Liver (tissue), 9 donors: ENCODE results near the gene ZNF771. TPM values are rescaled to one million over a fixed set of nuclear protein-coding genes. Genes with fewer than 3 reads are reported as not detected.

Source experiments
- DNase-seq: peaks from one replicate; pipeline ENCODE4 v3.0.0-alpha.2; 2017; ENCODE audit warnings: low spot score
- H3K27ac ChIP-seq, 2 donors: one replicate each; pipeline ENCODE4 v1.7.0; 2013; ENCODE audit warnings: inconsistent platforms in 2 of 2, low read length in 2 of 2, control low read depth in 1 of 2, low read depth in 1 of 2, mild to moderate bottlenecking in 1 of 2
- H3K27me3 ChIP-seq, 4 donors: one replicate each; pipeline versions ENCODE4 v1.6.1 to v1.7.0; 2013; ENCODE audit warnings: low read length in 3 of 4, inconsistent platforms in 1 of 4, mild to moderate bottlenecking in 1 of 4, moderate library complexity in 1 of 4; ENCODE audit not compliant: control insufficient read depth in 4 of 4, insufficient read depth in 4 of 4
- H3K36me3 ChIP-seq, 4 donors: one replicate each; pipeline versions ENCODE4 v1.6.1 to v1.7.0; 2013; ENCODE audit warnings: low read length in 3 of 4, mild to moderate bottlenecking in 3 of 4, low read depth in 1 of 4, moderate library complexity in 1 of 4; ENCODE audit not compliant: control insufficient read depth in 4 of 4, insufficient read depth in 3 of 4
- H3K4me1 ChIP-seq, 4 donors: one replicate each; pipeline versions ENCODE4 v1.6.1 to v1.7.0; 2013; ENCODE audit warnings: low read length in 3 of 4, mild to moderate bottlenecking in 3 of 4, moderate library complexity in 1 of 4; ENCODE audit not compliant: control insufficient read depth in 4 of 4, insufficient read depth in 4 of 4
- H3K4me3 ChIP-seq, 3 donors: one replicate each; pipeline versions ENCODE4 v1.6.1 to v1.7.0; 2013; ENCODE audit warnings: low read length in 3 of 3, control low read depth in 1 of 3, low read depth in 1 of 3, mild to moderate bottlenecking in 1 of 3
- H3K9ac ChIP-seq, 2 donors: one replicate each; pipeline ENCODE4 v1.7.0; 2013; ENCODE audit warnings: low read length in 2 of 2, mild to moderate bottlenecking in 2 of 2, moderate library complexity in 2 of 2, control low read depth in 1 of 2, low read depth in 1 of 2
- H3K9me3 ChIP-seq, 4 donors: one replicate each; pipeline versions ENCODE4 v1.6.1 to v1.7.0; 2013; ENCODE audit warnings: low read length in 3 of 4; ENCODE audit not compliant: control insufficient read depth in 4 of 4
- ATF3 ChIP-seq: IDR thresholded peaks from 2 replicates; pipeline ENCODE4 v1.6.1; 2016; ENCODE audit warnings: antibody characterized with exemption
- EGR1 ChIP-seq, 2 donors: IDR thresholded peaks; 2 replicates each; pipeline ENCODE4 v1.6.1; 2016 to 2018; ENCODE audit warnings: antibody characterized with exemption in 2 of 2, low read depth in 2 of 2
- FOXA1 ChIP-seq: IDR thresholded peaks from 2 replicates; pipeline ENCODE4 v1.6.1; 2016; ENCODE audit warnings: antibody characterized with exemption
- FOXA2 ChIP-seq: IDR thresholded peaks from 2 replicates; pipeline ENCODE4 v1.6.1; 2016; ENCODE audit warnings: antibody characterized with exemption
- GABPA ChIP-seq, 2 donors: IDR thresholded peaks in 1 of 2; conservative IDR thresholded peaks in 1 of 2; 2 replicates each; pipeline ENCODE4 v1.6.1; 2016; ENCODE audit warnings: antibody characterized with exemption in 2 of 2, mild to moderate bottlenecking in 1 of 2, moderate library complexity in 1 of 2
- HNF4A ChIP-seq, 2 donors: conservative IDR thresholded peaks; 2 replicates each; pipeline ENCODE4 v1.6.1; 2016; ENCODE audit warnings: antibody characterized with exemption in 2 of 2, mild to moderate bottlenecking in 2 of 2
- HNF4G ChIP-seq: IDR thresholded peaks from 2 replicates; pipeline ENCODE4 v1.6.1; 2016; ENCODE audit warnings: antibody characterized with exemption
- JUND ChIP-seq, 2 donors: IDR thresholded peaks; 2 replicates each; pipeline ENCODE4 v1.6.1; 2016; ENCODE audit warnings: antibody characterized with exemption in 2 of 2
- MAX ChIP-seq: IDR thresholded peaks from 2 replicates; pipeline ENCODE4 v1.6.1; 2016; ENCODE audit warnings: antibody characterized with exemption
- NR2F2 ChIP-seq: IDR thresholded peaks from 2 replicates; pipeline ENCODE4 v1.6.1; 2016; ENCODE audit warnings: antibody characterized with exemption
- RAD21 ChIP-seq, 2 donors: IDR thresholded peaks; 2 replicates each; pipeline ENCODE4 v1.6.1; 2016; ENCODE audit warnings: antibody characterized with exemption in 2 of 2, mild to moderate bottlenecking in 2 of 2
- RXRA ChIP-seq, 2 donors: IDR thresholded peaks; 2 replicates each; pipeline ENCODE4 v1.6.1; 2017 to 2018; ENCODE audit warnings: antibody characterized with exemption in 2 of 2, mild to moderate bottlenecking in 1 of 2
- SP1 ChIP-seq: IDR thresholded peaks from 2 replicates; pipeline ENCODE4 v1.6.1; 2018; ENCODE audit warnings: antibody characterized with exemption, mild to moderate bottlenecking
- TAF1 ChIP-seq: conservative IDR thresholded peaks from 2 replicates; pipeline ENCODE4 v1.6.1; 2016; ENCODE audit warnings: antibody characterized with exemption, mild to moderate bottlenecking
- YY1 ChIP-seq: IDR thresholded peaks from 2 replicates; pipeline ENCODE4 v1.6.1; 2016; ENCODE audit warnings: antibody characterized with exemption, mild to moderate bottlenecking
- ZBTB33 ChIP-seq: IDR thresholded peaks from 2 replicates; pipeline ENCODE4 v1.6.1; 2016; ENCODE audit warnings: antibody characterized with exemption
- WGBS: extraction: QIAGEN DNeasy Blood & Tissue Kit; methylation state at CpG from one replicate; pipeline ENCODE4 v1.1.7; 2013; 5-methylcytosine and 5-hydroxymethylcytosine counted together
- polyA plus RNA-seq, 2 donors: library from polyadenylated mRNA; stranded (reverse) in 1 of 2; unstranded in 1 of 2; fragments of 200-250 nt in 1 of 2; fragments of >200 nt in 1 of 2; fragmentation: Nextera tagmentation in 1 of 2; extraction: Ambion mirVana in 1 of 2; gene quantifications; one replicate each; pipeline versions ENCODE4 v1.2.1 to v1.2.3, GENCODE V29; 2013 to 2015
- total RNA-seq, 2 donors: library from RNA; depleted of rRNA; stranded (reverse); fragments of >200 nt; gene quantifications; one replicate each; pipeline ENCODE4 v1.2.3, GENCODE V29; 2014
- TF ChIP-seq, protein P1 (sequence below): fragments of 150-350 bp; IDR thresholded peaks from 2 replicates; pipeline ENCODE4 v1.5.1; 2017; ENCODE audit warnings: improper control_type of control experiment, low read depth, low read length; ENCODE audit not compliant: missing input control
- TF ChIP-seq, protein P2 (sequence below): IDR thresholded peaks from 2 replicates; pipeline ENCODE4 v1.6.1; 2016; ENCODE audit warnings: antibody characterized with exemption, mild to moderate bottlenecking
- donor health status: healthy.
- donor health status: healthy.
- donor health status: healthy.
- donor health status: healthy.
- donor health status: healthy.

Gene ZNF771
- total and polyA plus RNA-seq, 4 donors = 2.6 to 8.0 (median 5.2) TPM

DNA sequence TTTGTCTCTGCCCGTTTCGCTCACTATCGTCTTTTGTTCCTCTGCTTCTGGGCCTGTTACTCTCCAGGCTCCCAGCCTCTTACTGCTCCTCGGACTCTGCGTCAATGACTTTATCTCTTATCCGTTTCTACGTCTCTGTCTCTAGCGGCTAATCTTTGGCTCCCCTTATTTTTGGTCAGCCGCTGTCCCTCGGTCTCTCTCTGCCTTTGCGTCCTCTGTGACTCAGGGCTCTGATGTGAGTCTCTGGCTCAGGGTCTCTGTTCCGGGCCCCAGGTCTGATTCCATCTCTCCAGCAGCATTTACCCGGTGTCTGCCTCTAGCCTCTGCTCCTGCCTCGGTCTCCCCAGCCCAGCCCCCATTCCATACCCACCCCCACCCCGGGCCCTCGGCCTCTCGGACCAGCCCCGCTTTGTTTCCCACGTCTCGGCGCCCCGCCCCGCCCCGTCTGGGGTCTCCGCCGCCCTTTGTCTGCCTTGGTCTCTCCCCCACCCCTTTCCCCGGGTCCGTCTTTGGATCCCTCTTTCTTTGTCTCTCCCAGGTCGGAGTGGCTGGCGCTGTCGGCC lies 12.7 kb upstream of the ZNF771 start:
- Histone ChIP-seq H3K4me1 (peaks cover 2 to 17% (median 11%) of the 10 kb centered on the region in 4 donors), H3K36me3 (peaks cover 0 to 3% (median 1%) of the 10 kb centered on the region in 4 donors), H3K27ac (peak overlapping the region; percentile 51 to 78), H3K9ac (peak overlapping the region in 1 of 2 donors; percentile 16), H3K4me3 (peak overlapping the region; percentile 54 to 96 (median 55)), H3K27me3 (no peaks in the 10 kb centered on the region), H3K9me3 (no peaks in the 10 kb centered on the region)
- DNase-seq = no peak
- TF ChIP-seq EGR1 (IDR thresholded peaks at IDR 0.05; ENCODE audit: low read depth in 2 of 2) (no peak), YY1 (no peak), RAD21 (IDR thresholded peaks at IDR 0.05) (no peak), ATF3 (no peak), SP1 (no peak)
- TF ChIP-seq, protein P1, sequence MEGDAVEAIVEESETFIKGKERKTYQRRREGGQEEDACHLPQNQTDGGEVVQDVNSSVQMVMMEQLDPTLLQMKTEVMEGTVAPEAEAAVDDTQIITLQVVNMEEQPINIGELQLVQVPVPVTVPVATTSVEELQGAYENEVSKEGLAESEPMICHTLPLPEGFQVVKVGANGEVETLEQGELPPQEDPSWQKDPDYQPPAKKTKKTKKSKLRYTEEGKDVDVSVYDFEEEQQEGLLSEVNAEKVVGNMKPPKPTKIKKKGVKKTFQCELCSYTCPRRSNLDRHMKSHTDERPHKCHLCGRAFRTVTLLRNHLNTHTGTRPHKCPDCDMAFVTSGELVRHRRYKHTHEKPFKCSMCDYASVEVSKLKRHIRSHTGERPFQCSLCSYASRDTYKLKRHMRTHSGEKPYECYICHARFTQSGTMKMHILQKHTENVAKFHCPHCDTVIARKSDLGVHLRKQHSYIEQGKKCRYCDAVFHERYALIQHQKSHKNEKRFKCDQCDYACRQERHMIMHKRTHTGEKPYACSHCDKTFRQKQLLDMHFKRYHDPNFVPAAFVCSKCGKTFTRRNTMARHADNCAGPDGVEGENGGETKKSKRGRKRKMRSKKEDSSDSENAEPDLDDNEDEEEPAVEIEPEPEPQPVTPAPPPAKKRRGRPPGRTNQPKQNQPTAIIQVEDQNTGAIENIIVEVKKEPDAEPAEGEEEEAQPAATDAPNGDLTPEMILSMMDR = no peak
- 16% methylated on average over 31 of the region's 31 CpGs for WGBS

DNA sequence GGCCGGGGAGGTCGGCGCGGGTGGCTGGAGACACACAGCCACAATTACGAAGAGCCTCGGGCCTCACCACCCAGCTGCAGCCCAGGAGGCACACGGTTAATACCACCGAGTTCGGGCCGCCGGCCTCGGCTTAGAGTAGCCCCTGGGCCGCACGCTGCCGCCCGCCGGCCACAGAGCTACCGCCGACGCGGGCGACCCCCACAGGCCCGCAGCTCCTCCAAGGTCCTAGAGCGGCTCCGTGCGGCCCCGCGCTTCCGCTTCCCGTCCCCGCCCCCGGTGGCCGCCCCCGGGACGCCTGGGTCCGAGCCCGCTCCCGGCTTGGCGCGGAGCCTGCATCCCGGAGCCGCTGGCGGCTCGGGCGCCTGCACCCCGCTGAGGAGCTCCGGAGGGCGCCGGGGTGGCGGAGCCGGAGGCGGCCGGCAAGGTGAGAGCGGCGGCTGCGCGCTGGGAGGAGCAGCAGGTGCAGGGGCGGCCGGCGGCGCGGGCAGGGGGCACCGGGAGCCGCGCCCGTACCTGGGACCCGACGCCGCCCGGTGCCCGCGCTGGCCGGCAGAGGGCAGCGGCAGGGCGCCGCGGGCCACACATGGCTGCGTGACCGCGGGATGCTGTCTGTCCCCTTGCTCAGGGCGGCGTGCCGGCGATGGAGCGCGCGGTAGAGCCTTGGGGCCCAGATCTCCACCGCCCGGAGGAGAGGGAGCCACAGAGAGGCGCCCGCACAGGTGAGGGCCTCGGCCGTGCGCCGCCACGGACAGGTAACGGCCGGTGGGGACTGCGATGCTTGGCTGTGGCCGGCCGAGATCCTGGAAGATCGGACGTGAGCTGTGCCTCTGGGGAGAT lies 12.0 kb upstream of the ZNF771 start, which contains the start of gene ZNF48:
Gene ZNF48, plus strand, starts transcription at position 266 of the 837 bp plus-strand sequence. Its CDS starts 375 bp downstream, at position 641.
- no peaks in the 10 kb centered on the region for H3K27me3 ChIP-seq

More for the DNA sequence above, 12.0 kb upstream of the ZNF771 start, which contains the start of gene ZNF48:
- Histone ChIP-seq H3K9ac (peak within 1 kb of the TSS; percentile 16 to 18), H3K27ac (peak within 1 kb of the TSS; percentile 75 to 78), H3K4me1 (peaks cover 2 to 22% (median 14%) of the 10 kb centered on the region in 4 donors), H3K36me3 (peaks cover 0 to 3% (median 1%) of the 10 kb centered on the region in 4 donors), H3K9me3 (no peaks in the 10 kb centered on the region), H3K4me3 (peak within 1 kb of the TSS; percentile 76 to 96 (median 88))
- no peak for TF ChIP-seq RXRA (IDR thresholded peaks at IDR 0.05)
- TF ChIP-seq NR2F2 = no peak
- TF ChIP-seq HNF4G = no peak
- no peak for TF ChIP-seq ATF3
- no peak for TF ChIP-seq JUND (IDR thresholded peaks at IDR 0.05)
- peak in 1 of 2 donors; percentile 81 for TF ChIP-seq GABPA (IDR thresholded peaks at IDR 0.05 in 1 of 2, conservative IDR thresholded peaks at IDR 0.05 in 1 of 2)
- TF ChIP-seq, protein P1 = peak; percentile 33
- TF ChIP-seq RAD21 (IDR thresholded peaks at IDR 0.05) = peak; percentile 14 to 43
- TF ChIP-seq HNF4A (conservative IDR thresholded peaks at IDR 0.05) = no peak
- TF ChIP-seq, protein P2, sequence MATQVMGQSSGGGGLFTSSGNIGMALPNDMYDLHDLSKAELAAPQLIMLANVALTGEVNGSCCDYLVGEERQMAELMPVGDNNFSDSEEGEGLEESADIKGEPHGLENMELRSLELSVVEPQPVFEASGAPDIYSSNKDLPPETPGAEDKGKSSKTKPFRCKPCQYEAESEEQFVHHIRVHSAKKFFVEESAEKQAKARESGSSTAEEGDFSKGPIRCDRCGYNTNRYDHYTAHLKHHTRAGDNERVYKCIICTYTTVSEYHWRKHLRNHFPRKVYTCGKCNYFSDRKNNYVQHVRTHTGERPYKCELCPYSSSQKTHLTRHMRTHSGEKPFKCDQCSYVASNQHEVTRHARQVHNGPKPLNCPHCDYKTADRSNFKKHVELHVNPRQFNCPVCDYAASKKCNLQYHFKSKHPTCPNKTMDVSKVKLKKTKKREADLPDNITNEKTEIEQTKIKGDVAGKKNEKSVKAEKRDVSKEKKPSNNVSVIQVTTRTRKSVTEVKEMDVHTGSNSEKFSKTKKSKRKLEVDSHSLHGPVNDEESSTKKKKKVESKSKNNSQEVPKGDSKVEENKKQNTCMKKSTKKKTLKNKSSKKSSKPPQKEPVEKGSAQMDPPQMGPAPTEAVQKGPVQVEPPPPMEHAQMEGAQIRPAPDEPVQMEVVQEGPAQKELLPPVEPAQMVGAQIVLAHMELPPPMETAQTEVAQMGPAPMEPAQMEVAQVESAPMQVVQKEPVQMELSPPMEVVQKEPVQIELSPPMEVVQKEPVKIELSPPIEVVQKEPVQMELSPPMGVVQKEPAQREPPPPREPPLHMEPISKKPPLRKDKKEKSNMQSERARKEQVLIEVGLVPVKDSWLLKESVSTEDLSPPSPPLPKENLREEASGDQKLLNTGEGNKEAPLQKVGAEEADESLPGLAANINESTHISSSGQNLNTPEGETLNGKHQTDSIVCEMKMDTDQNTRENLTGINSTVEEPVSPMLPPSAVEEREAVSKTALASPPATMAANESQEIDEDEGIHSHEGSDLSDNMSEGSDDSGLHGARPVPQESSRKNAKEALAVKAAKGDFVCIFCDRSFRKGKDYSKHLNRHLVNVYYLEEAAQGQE = no peak
- TF ChIP-seq FOXA2 = no peak
- no peak for TF ChIP-seq TAF1
- TF ChIP-seq EGR1 (IDR thresholded peaks at IDR 0.05; ENCODE audit: low read depth in 2 of 2) = peak; percentile 37 to 58
- no peak for TF ChIP-seq FOXA1
- TF ChIP-seq ZBTB33 = no peak
- TF ChIP-seq SP1 = peak; percentile 36
- peak; percentile 17 for TF ChIP-seq YY1
- no peak for TF ChIP-seq MAX
- peak; percentile 74 for DNase-seq
- under 1% methylated on average over 103 of the region's 103 CpGs for WGBS
